GM12878 (cell line): Measurements from ENCODE around the gene AGAP3. TPM values are rescaled to one million over a fixed set of nuclear protein-coding genes. Genes with fewer than 3 reads are reported as not detected.

Experiments used
- ATAC-seq: fragments of 200-7000 bp; cut with Tn5 transposase; 3 replicates; pipeline ENCODE4 v1.9.1; 2020; ENCODE audit warnings: mild to moderate bottlenecking, moderate library complexity
- BruUV-seq: library from RNA; stranded (reverse); fragments of 400-500 nt; replicated peaks from 2 replicates; lab custom pipeline; 2021; lab: Mats Ljungman, UMichigan
- CTCF ChIA-PET: fragments of 300-600 bp; sonication (Branson Sonifier 250); formaldehyde crosslinking; extraction: SDS; loops from one replicate; lab custom pipeline; 2021; ENCODE audit warnings: inconsistent platforms; lab: Yijun Ruan, JAX
- POLR2A ChIA-PET: fragments of 350-600 bp; formaldehyde crosslinking; extraction: SDS; loops from one replicate; lab custom pipeline; 2021; ENCODE audit warnings: inconsistent platforms; lab: Charles Lee
- RAD21 ChIA-PET: fragments of 300-600 bp; sonication (Branson Sonifier 250); formaldehyde crosslinking; loops from one replicate; lab custom pipeline; 2023; ENCODE audit warnings: antibody characterized with exemption; ENCODE audit not compliant: unreplicated experiment; lab: Charles Lee
- SMC1A ChIA-PET: fragments of 300-600 bp; sonication (Branson Sonifier 250); formaldehyde crosslinking; loops from one replicate; lab custom pipeline; 2023; ENCODE audit not compliant: unreplicated experiment, uncharacterized antibody; lab: Charles Lee
- DNase-seq: peaks from one replicate; pipeline ENCODE4 v3.0.0-alpha.2; 2011; ENCODE audit warnings: low read depth, low spot score
- FAIRE-seq: peaks from 3 replicates; lab custom pipeline; 2011; peaks lifted over from hg19 to GRCh38; lab: Jason Lieb, UNC
- H2AFZ ChIP-seq: 2 replicates; pipeline ENCODE4 v1.6.0; 2011; ENCODE audit warnings: low read depth, low read length, control low read depth; ENCODE audit not compliant: control insufficient read depth
- H3K27ac ChIP-seq: 2 replicates; pipeline ENCODE4 v1.5.1; 2011; ENCODE audit warnings: control low read depth; ENCODE audit not compliant: control insufficient read depth, insufficient read depth
- H3K27me3 ChIP-seq, 2 experiments: replicated peaks in 1 of 2; 2 replicates each; pipeline versions ENCODE4 v1.6.0 to v1.6.1; 2011; ENCODE audit warnings: low read length in 1 of 2; ENCODE audit not compliant: control insufficient read depth in 2 of 2, insufficient read depth in 2 of 2
- H3K36me3 ChIP-seq, 2 experiments: 2 replicates each; pipeline ENCODE4 v1.5.1; 2011; ENCODE audit warnings: low read length in 1 of 2; ENCODE audit not compliant: control insufficient read depth in 2 of 2, insufficient read depth in 2 of 2
- H3K4me1 ChIP-seq: 2 replicates; pipeline ENCODE4 v1.6.1; 2011; ENCODE audit warnings: mild to moderate bottlenecking, low read length, moderate library complexity, mixed read lengths; ENCODE audit not compliant: control insufficient read depth, insufficient read depth
- H3K4me2 ChIP-seq: 2 replicates; pipeline ENCODE4 v1.6.0; 2011; ENCODE audit warnings: control low read depth; ENCODE audit not compliant: control insufficient read depth, insufficient read depth
- H3K4me3 ChIP-seq: fragments of 200-600 bp; sonication (generic); 2 replicates; pipeline ENCODE4 v1.5.1; 2016
- H3K79me2 ChIP-seq: 2 replicates; pipeline ENCODE4 v1.6.0; 2011; ENCODE audit warnings: low read length; ENCODE audit not compliant: control insufficient read depth, insufficient read depth
- H3K9ac ChIP-seq: 2 replicates; pipeline ENCODE4 v1.8.0; 2011; ENCODE audit warnings: low read length, control low read depth, mixed read lengths; ENCODE audit not compliant: control insufficient read depth, insufficient read depth
- H3K9me3 ChIP-seq: replicated peaks from 3 replicates; pipeline ENCODE4 v1.5.1; 2011; ENCODE audit warnings: mild to moderate bottlenecking, low read length; ENCODE audit not compliant: control insufficient read depth, insufficient read depth
- H4K20me1 ChIP-seq: 2 replicates; pipeline ENCODE4 v1.6.0; 2011; ENCODE audit not compliant: control insufficient read depth, insufficient read depth
- ASH2L ChIP-seq: fragments of 300-600, 200-600 bp; sonication (generic); IDR thresholded peaks from 2 replicates; pipeline ENCODE4 v1.6.1; 2017; ENCODE audit warnings: low read depth, mild to moderate bottlenecking, borderline replicate concordance
- EED ChIP-seq: sonication (generic); IDR thresholded peaks from 2 replicates; pipeline ENCODE4 v1.6.1; 2016; ENCODE audit warnings: antibody characterized with exemption, low read depth
- IKZF2 ChIP-seq, 2 experiments: fragments of 450-650 bp; IDR thresholded peaks; 2 replicates each; pipeline ENCODE4 v1.6.1; 2017; ENCODE audit warnings: mild to moderate bottlenecking in 2 of 2, moderate library complexity in 2 of 2
- NR2C1 ChIP-seq: fragments of 450-650 bp; IDR thresholded peaks from 2 replicates; pipeline ENCODE4 v1.6.1; 2017; ENCODE audit warnings: antibody characterized with exemption, mild to moderate bottlenecking, moderate library complexity
- RB1 ChIP-seq: fragments of 450-650 bp; formaldehyde crosslinking; IDR thresholded peaks from 2 replicates; pipeline ENCODE4 v1.6.1; 2017; ENCODE audit warnings: mild to moderate bottlenecking, borderline replicate concordance
- TCF7 ChIP-seq: IDR thresholded peaks from 2 replicates; pipeline ENCODE4 v1.6.1; 2014; ENCODE audit warnings: antibody characterized with exemption, borderline replicate concordance
- ZBED1 ChIP-seq: IDR thresholded peaks from 2 replicates; pipeline ENCODE4 v1.6.1; 2016; ENCODE audit warnings: borderline replicate concordance
- ZNF622 ChIP-seq: fragments of 450-650 bp; IDR thresholded peaks from 2 replicates; pipeline ENCODE4 v1.6.1; 2017; ENCODE audit warnings: mild to moderate bottlenecking, inconsistent platforms
- WGBS: methylation state at CpG from one replicate; pipeline ENCODE4 v1.1.6; 2016; ENCODE audit warnings: low lambda C conversion rate; ENCODE audit not compliant: insufficient replicate concordance, insufficient coverage; ENCODE audit errors: missing lambda C conversion rate; 5-methylcytosine and 5-hydroxymethylcytosine counted together
- in situ Hi-C: fragments of 300-500 bp; cut with MboI; formaldehyde crosslinking; loops from 9 replicates; pipeline ENCODE4 v1.14.3; 2018; ENCODE audit warnings: mixed read lengths
- intact Hi-C: fragments of 100-400 bp; cut with micrococcal nuclease; formaldehyde crosslinking; loops from one replicate; pipeline ENCODE4 v1.14.2; 2022; ENCODE audit not compliant: unreplicated experiment
- polyA plus RNA-seq, 11 experiments: library from polyadenylated mRNA; depleted of rRNA in 4 of 11; unstranded in 6 of 11; stranded (reverse) in 5 of 11; fragments of >200 nt; fragmentation: Nextera tagmentation in 4 of 11; fragmentation: Illumina TruSeq in 1 of 11; extraction: Ambion mirVana in 4 of 11; extraction: Trizol in 1 of 11; gene quantifications; 1 replicate in 1 of 11; 2 replicates in 10 of 11; pipeline versions ENCODE4 v1.2.1 to v1.2.3, GENCODE V29; 2011 to 2016; ENCODE audit warnings: inconsistent platforms in 2 of 11, missing spikeins in 2 of 11, low read depth in 1 of 11
- total RNA-seq, 4 experiments: library from RNA; depleted of rRNA in 3 of 4; stranded (reverse); fragments of >200 nt in 3 of 4; fragmentation: Illumina TruSeq in 1 of 4; extraction: Trizol in 1 of 4; gene quantifications; 2 replicates each; pipeline versions ENCODE4 v1.2.1 to v1.2.3, GENCODE V29; 2013 to 2021

AGAP3 gene
- total and polyA plus RNA-seq, 10 of the 15 experiments (the other 5 are each of a cell fraction or from before 2014, with no cell fraction given): 1.8 to 68.1 (median 15.7) TPM

DNA sequence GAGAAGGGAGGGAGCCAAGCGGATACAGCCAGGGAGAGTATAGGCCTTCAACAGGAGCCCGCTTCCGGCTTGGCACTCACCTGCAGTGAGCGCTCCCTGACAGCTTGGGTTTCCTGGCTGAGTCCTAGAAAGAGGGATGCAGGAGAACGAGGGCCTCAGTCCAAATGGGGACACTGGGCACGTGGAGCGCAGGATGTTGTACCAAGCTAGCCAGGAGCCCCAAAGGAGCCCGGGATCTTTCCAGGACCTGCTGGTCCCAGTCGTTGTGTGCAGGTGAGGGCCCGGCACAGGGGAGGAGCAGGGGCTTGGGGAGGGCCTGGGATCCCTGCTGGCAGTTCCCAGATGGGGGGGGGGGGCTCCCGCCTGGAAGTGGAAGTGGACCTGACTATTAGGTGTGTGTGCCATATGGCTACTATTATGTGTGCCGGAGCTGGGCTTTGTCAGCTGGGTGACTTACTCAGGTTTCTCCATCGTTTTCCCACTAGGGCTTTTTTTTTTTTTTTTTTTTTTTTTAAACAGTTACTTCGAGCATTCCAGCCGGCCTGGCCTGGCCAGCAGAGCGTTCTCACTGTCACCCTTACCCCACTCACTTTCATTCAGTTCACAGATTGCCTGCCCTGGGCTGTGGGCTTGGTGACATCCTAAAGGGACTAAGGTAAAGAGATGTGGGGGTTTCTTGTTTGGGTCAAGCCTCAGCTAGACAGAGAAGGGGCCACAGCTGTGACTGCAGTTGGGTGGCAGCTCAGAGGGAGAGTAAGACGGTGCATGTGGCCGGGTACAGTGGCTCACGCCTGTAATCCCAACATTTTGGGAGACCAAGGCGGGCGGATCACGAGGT, 3.8 kb downstream of the AGAP3 start:
- no peak overlapping the region; the same call in 1 of the 2 replicates for H3K9ac ChIP-seq
- peaks cover 18% of the 10 kb centered on the region for H3K4me1 ChIP-seq
- ChIA-PET CTCF (interaction anchor here (0.8 to 2.5 kb wide), 9 partner anchors 8 to 154 kb away, joined by 3 to 13 read pairs (median 4); no protein-coding TSS in a partner anchor), POLR2A (interaction anchor here (0.7 to 0.8 kb wide), 2 partner anchors 9 to 51 kb away, joined by 4 to 7 read pairs; partner anchors contain the start of gene FASTK)
- no peak for ATAC-seq
- TF ChIP-seq ASH2L: no peak
- TF ChIP-seq RB1: no peak
- no peak for TF ChIP-seq ZNF622
- no peak for TF ChIP-seq EED
- no peak for TF ChIP-seq IKZF2 (IDR thresholded peaks at IDR 0.05)
- TF ChIP-seq NR2C1: no peak
- TF ChIP-seq TCF7: no peak
- no peak for TF ChIP-seq ZBED1
- TF ChIP-seq, all 136 proteins: peak for 0
- Histone ChIP-seq H3K27ac (peak overlapping the region; percentile 80; the same call in 1 of the 2 replicates), H3K79me2 (peaks cover 77% of the 10 kb centered on the region), H4K20me1 (no peaks in the 10 kb centered on the region; the same call in 1 of the 2 replicates), H3K4me3 (peak overlapping the region; percentile 87; the same call in 1 of the 2 replicates), H3K27me3 (no peaks in the 10 kb centered on the region), H3K9me3 (no peaks in the 10 kb centered on the region), H2AFZ (no peak overlapping the region), H3K4me2 (peak overlapping the region; percentile 95; the same call in 1 of the 2 replicates), H3K36me3 (peaks cover 0 to 2% of the 10 kb centered on the region in 2 experiments; a peak in 2 of 4 replicates)
- FAIRE-seq (no peak), DNase-seq (no peak)
- in situ Hi-C loops (no loop called here), intact Hi-C loops (loop anchor here (2.0 kb wide), 2 partner anchors 21 to 31 kb away; partner anchors contain the start of gene SLC4A2)
- RAD21 ChIA-PET: interaction anchor here (0.9 kb wide), 1 partner anchor 30 kb away, joined by 3 read pairs; no protein-coding TSS in a partner anchor
- SMC1A ChIA-PET: no interaction called here
- WGBS: 91% methylated on average over 19 of the region's 22 CpGs
- no TSS peak for BruUV-seq
